OCI-LY1 (cell line): Measurements from ENCODE around the gene AP2S1.

Experiments
- H2AFZ ChIP-seq: fragments of 200-600 bp; sonication (generic), shearing (Covaris generic); 2 replicates; pipeline ENCODE4 v1.6.0; 2014; ENCODE audit warnings: antibody characterized with exemption, mild to moderate bottlenecking, low read length
- H3F3A ChIP-seq: fragments of 200-600 bp; sonication (generic), shearing (Covaris generic); 2 replicates; pipeline ENCODE4 v1.6.0; 2014; ENCODE audit warnings: mild to moderate bottlenecking, antibody characterized with exemption, low read length, moderate library complexity; ENCODE audit not compliant: insufficient read depth
- H3K27ac ChIP-seq: fragments of 200-600 bp; sonication (generic); 2 replicates; pipeline ENCODE4 v1.5.1; 2014; ENCODE audit warnings: low read length, mixed run types, mild to moderate bottlenecking, low read depth; ENCODE audit not compliant: poor library complexity, severe bottlenecking
- H3K27me3 ChIP-seq: fragments of 200-600 bp; sonication (generic); 2 replicates; pipeline ENCODE4 v1.6.0; 2014; ENCODE audit warnings: antibody characterized with exemption, mild to moderate bottlenecking, low read length, moderate library complexity; ENCODE audit not compliant: insufficient read depth
- H3K36me3 ChIP-seq: fragments of 200-600 bp; sonication (generic); 2 replicates; pipeline ENCODE4 v1.6.1; 2014; ENCODE audit warnings: mild to moderate bottlenecking, antibody characterized with exemption, low read length, moderate library complexity, mixed read lengths; ENCODE audit not compliant: insufficient read depth
- H3K4me1 ChIP-seq: fragments of 200-600 bp; sonication (generic); 2 replicates; pipeline ENCODE4 v1.5.1; 2014; ENCODE audit warnings: mild to moderate bottlenecking, low read length, moderate library complexity; ENCODE audit not compliant: insufficient read depth, severe bottlenecking
- H3K4me2 ChIP-seq: fragments of 200-600 bp; sonication (generic), shearing (Covaris generic); 2 replicates; pipeline ENCODE4 v1.6.1; 2014; ENCODE audit warnings: low read length
- H3K4me3 ChIP-seq: fragments of 200-600 bp; sonication (generic); 2 replicates; pipeline ENCODE4 v1.5.1; 2014; ENCODE audit warnings: low read length, low read depth, mild to moderate bottlenecking, mixed read lengths; ENCODE audit not compliant: poor library complexity, severe bottlenecking
- H3K79me2 ChIP-seq: fragments of 200-600 bp; shearing (Covaris generic); 2 replicates; pipeline ENCODE4 v1.6.1; 2016; ENCODE audit warnings: mixed run types, low read length, mixed read lengths; ENCODE audit not compliant: insufficient read depth
- H3K9ac ChIP-seq: fragments of 200-600 bp; sonication (generic), shearing (Covaris generic); 2 replicates; pipeline ENCODE4 v1.6.1; 2014; ENCODE audit warnings: mild to moderate bottlenecking, low read length, mixed read lengths
- H3K9me2 ChIP-seq: fragments of 200-600 bp; sonication (generic), shearing (Covaris generic); 2 replicates; pipeline ENCODE4 v1.6.1; 2014; ENCODE audit warnings: low read depth, mild to moderate bottlenecking, low read length, mixed read lengths
- H3K9me3 ChIP-seq: fragments of 200-600 bp; shearing (Covaris generic); 2 replicates; pipeline ENCODE4 v1.6.1; 2014; ENCODE audit warnings: low read length, mixed read lengths
- H4K20me1 ChIP-seq: fragments of 200-600 bp; sonication (generic), shearing (Covaris generic); 2 replicates; pipeline ENCODE4 v1.6.0; 2016; ENCODE audit warnings: mild to moderate bottlenecking, low read length; ENCODE audit not compliant: insufficient read depth
- EZH2 ChIP-seq: fragments of 200-600 bp; sonication (generic), shearing (Covaris generic); IDR thresholded peaks from 2 replicates; pipeline ENCODE4 v1.8.0; 2017; ENCODE audit warnings: borderline replicate concordance, mixed run types, mild to moderate bottlenecking, antibody characterized with exemption, low read length, moderate library complexity, mixed read lengths
- TF ChIP-seq, protein P1 (sequence below): fragments of 200-600 bp; sonication (generic), shearing (Covaris generic); IDR thresholded peaks from 2 replicates; pipeline ENCODE4 v1.5.1; 2017; ENCODE audit warnings: mild to moderate bottlenecking, antibody characterized with exemption, low read length, moderate library complexity, mixed read lengths

The AP2S1 gene

DNA sequence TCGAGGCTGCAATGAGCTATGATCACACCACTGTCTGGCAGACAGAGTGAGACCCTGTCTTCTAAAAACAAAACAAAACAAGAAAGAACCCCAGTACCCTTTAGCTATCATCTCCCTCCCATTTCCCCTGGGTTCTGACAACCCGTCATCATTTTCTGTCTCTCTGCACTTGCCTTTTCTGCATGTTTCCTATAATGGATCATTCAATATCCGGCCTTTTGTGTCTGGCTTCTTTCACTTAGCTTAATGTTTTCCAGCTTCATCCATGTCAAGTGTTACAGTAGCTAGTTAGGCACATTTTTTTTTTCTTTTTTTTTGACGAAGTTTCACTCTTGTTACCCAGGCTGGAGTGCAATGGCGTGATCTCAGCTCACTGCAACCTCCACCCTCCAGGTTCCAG, 16.5 kb downstream of the AP2S1 start:
- Histone ChIP-seq H3K4me1 (peaks cover 5% of the 10 kb centered on the region), H3K36me3 (peaks cover 6% of the 10 kb centered on the region), H3K9ac (no peak overlapping the region), H3K79me2 (no peaks in the 10 kb centered on the region), H3K27me3 (no peaks in the 10 kb centered on the region), H3K9me3 (peaks cover 4% of the 10 kb centered on the region; the same call in 1 of the 2 replicates), H2AFZ (no peak overlapping the region), H3K4me2 (no peak overlapping the region), H3F3A (no peaks in the 10 kb centered on the region), H3K4me3 (no peak overlapping the region), H4K20me1 (no peaks in the 10 kb centered on the region), H3K9me2 (no peaks in the 10 kb centered on the region), H3K27ac (no peak overlapping the region)
- no peak for TF ChIP-seq EZH2
- TF ChIP-seq, protein P1, sequence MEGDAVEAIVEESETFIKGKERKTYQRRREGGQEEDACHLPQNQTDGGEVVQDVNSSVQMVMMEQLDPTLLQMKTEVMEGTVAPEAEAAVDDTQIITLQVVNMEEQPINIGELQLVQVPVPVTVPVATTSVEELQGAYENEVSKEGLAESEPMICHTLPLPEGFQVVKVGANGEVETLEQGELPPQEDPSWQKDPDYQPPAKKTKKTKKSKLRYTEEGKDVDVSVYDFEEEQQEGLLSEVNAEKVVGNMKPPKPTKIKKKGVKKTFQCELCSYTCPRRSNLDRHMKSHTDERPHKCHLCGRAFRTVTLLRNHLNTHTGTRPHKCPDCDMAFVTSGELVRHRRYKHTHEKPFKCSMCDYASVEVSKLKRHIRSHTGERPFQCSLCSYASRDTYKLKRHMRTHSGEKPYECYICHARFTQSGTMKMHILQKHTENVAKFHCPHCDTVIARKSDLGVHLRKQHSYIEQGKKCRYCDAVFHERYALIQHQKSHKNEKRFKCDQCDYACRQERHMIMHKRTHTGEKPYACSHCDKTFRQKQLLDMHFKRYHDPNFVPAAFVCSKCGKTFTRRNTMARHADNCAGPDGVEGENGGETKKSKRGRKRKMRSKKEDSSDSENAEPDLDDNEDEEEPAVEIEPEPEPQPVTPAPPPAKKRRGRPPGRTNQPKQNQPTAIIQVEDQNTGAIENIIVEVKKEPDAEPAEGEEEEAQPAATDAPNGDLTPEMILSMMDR: no peak

- Histone ChIP-seq H3K27ac (no peak overlapping the region), H3F3A (no peaks in the 10 kb centered on the region), H3K9me2 (no peaks in the 10 kb centered on the region)
Observed at GRCh38 chr19:46830864-46831263, 19.8 kb downstream of the AP2S1 start.

DNA sequence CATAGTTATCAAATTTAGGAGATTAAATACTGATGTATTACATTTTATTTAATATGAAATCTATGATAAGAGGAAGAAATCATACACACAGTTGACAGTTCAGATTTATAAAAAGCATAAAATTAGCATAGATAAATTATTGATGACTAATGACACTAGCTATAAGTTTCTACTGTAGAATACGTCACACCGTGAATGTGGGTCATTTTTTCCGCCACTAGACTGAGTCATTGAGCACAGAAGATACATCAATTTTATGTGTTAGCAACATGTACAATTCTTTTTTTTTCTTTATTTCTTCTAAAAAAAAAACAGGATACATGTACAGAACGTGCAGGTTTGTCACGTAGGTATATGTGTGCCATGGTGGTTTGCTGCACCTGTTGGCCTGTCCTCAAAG, 22.2 kb downstream of the AP2S1 start:
- no peak overlapping the region for H3K4me2 ChIP-seq
- no peaks in the 10 kb centered on the region for H3K79me2 ChIP-seq
- peaks cover 4% of the 10 kb centered on the region; the same call in 1 of the 2 replicates for H3K9me3 ChIP-seq
- no peak overlapping the region for H2AFZ ChIP-seq
- H3K4me3 ChIP-seq: no peak overlapping the region
- no peaks in the 10 kb centered on the region for H3F3A ChIP-seq
- H3K27ac ChIP-seq: no peak overlapping the region
- no peak overlapping the region for H3K9ac ChIP-seq
- H3K4me1 ChIP-seq: peaks cover 13% of the 10 kb centered on the region
- H3K9me2 ChIP-seq: no peaks in the 10 kb centered on the region
- TF ChIP-seq, protein P1: no peak
- no peak for TF ChIP-seq EZH2
- H3K27me3 ChIP-seq: no peaks in the 10 kb centered on the region
- no peaks in the 10 kb centered on the region for H3K36me3 ChIP-seq
- no peaks in the 10 kb centered on the region for H4K20me1 ChIP-seq

More at GRCh38 chr19:46830864-46831263, 19.8 kb downstream of the AP2S1 start:
- no peak for TF ChIP-seq EZH2
- TF ChIP-seq, protein P1: no peak
- peaks cover 5% of the 10 kb centered on the region for H3K4me1 ChIP-seq
- H3K4me2 ChIP-seq: no peak overlapping the region
- no peaks in the 10 kb centered on the region for H3K27me3 ChIP-seq
- H4K20me1 ChIP-seq: no peaks in the 10 kb centered on the region
- no peaks in the 10 kb centered on the region; the same call in 1 of the 2 replicates for H3K36me3 ChIP-seq
- H3K79me2 ChIP-seq: no peaks in the 10 kb centered on the region
- no peak overlapping the region for H2AFZ ChIP-seq
- peaks cover 4% of the 10 kb centered on the region; the same call in 1 of the 2 replicates for H3K9me3 ChIP-seq
- no peak overlapping the region for H3K9ac ChIP-seq
- H3K4me3 ChIP-seq: no peak overlapping the region
